ENCODE data around the gene RASSF3.

The RASSF3 gene

DNA sequence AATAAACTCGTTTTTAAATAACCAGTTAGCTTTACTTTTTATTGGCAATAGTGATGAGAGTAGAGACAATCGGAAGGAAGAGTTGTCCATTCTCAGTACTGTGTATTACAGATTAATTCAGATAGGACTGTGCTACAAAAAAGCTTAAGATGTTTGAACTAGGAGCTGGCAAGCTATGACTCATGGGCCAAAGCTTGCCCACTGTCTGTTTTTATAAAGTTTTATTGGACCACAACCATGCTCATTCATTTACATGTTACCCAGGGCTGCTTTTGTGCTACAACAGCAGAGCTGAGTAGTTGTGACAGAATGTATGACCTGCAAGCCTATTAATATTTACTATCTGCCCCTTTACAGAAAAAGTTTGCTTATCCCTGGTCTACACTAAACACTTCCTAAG, 129.5 kb downstream of the RASSF3 start:
- no peak overlapping the region for H3K4me3 ChIP-seq (replicated peaks in 1 of 2; ENCODE audit: low read depth in 2 of 2, low read length in 2 of 2)
- peak in 1 of 2 donors; percentile 37 for DNase-seq (ENCODE audit: low read depth in 2 of 2)
- no peak for TF ChIP-seq CTCF (IDR thresholded peaks at IDR 0.05; ENCODE audit: low read depth, low read length)

DNA sequence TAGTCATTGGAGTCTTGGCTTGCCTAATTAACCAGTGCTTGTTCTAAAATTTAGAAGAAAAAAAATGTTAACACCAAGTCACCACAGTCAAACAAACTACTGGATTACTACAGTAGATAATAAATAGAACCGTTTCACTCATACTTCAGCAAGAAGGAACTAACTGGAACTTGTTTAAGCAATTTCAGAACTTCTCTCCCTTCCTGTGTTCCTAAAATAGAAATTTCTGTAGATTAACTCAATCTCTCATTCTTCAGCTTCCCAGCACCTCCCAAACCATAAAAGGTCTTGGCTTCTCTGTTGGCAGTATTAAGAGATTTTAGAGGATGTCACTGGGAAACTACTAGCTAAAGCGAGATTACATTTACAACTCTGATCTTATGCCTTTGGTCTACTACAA, 130.4 kb downstream of the RASSF3 start:
- peak in 1 of 2 donors; percentile 36 for DNase-seq (ENCODE audit: low read depth in 2 of 2)
- H3K4me3 ChIP-seq (replicated peaks in 1 of 2; ENCODE audit: low read depth in 2 of 2, low read length in 2 of 2): no peak overlapping the region
- no peak for TF ChIP-seq CTCF (IDR thresholded peaks at IDR 0.05; ENCODE audit: low read depth, low read length)

DNA sequence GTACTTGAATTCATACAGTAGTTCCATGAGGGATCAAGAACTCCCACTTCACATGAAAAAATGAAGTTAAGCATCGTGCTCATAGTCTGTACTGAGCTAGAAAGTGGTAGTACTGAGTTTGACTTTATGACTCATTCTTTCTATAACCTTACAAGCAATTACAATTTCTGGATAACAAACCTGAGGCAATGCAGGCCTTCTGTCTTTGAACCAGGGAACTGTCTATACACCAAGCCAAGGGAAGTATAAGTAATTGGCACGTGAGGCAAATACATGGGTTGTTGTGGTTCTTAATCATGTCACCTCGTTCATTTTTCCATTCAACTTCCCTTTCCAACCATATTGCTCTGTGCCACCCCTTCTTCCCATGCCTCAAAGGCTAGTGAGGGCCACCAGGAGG, 132.1 kb downstream of the RASSF3 start:
- no peak for DNase-seq (ENCODE audit: low read depth in 2 of 2)
- H3K4me3 ChIP-seq (replicated peaks in 1 of 2; ENCODE audit: low read depth in 2 of 2, low read length in 2 of 2): no peak overlapping the region
- no peak for TF ChIP-seq CTCF (IDR thresholded peaks at IDR 0.05; ENCODE audit: low read depth, low read length)

DNA sequence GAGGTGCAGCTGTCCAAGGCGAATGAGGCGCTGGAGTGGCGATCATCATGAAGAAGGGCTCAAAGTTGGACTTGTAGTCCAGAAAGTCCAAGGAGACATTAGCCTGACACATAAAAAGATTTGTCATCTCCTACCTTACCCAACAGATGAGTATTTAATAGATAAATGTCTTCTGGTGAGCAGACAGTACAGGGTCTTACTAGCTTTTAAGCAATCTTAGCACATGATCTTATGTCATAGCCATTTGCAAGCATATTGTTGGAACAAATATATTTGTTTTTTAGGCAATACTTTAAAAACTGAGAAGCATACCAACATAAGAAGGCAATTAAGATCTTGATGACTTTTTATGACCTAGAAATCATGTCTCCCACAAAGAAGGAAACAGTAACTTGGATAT, 132.9 kb downstream of the RASSF3 start:
- no peak for TF ChIP-seq CTCF (IDR thresholded peaks at IDR 0.05; ENCODE audit: low read depth, low read length)
- H3K4me3 ChIP-seq (replicated peaks in 1 of 2; ENCODE audit: low read depth in 2 of 2, low read length in 2 of 2): no peak overlapping the region
- no peak for DNase-seq (ENCODE audit: low read depth in 2 of 2)

GRCh38 chr12:64744422-64745258, 134.3 kb downstream of the RASSF3 start:
- no peak for TF ChIP-seq CTCF (IDR thresholded peaks at IDR 0.05; ENCODE audit: low read depth, low read length)
- peak; percentile 46 to 56 for DNase-seq (ENCODE audit: low read depth in 2 of 2)
- peak overlapping the region in 1 of 2 donors; percentile 0 for H3K4me3 ChIP-seq (replicated peaks in 1 of 2; ENCODE audit: low read depth in 2 of 2, low read length in 2 of 2)

- H3K4me3 ChIP-seq (replicated peaks in 1 of 2; ENCODE audit: low read depth in 2 of 2, low read length in 2 of 2): no peak overlapping the region
- TF ChIP-seq CTCF (IDR thresholded peaks at IDR 0.05; ENCODE audit: low read depth, low read length): no peak
- DNase-seq (ENCODE audit: low read depth in 2 of 2): no peak
Measured at GRCh38 chr12:64745259-64745807, 135.0 kb downstream of the RASSF3 start.
